Measurements from ENCODE around the gene HECTD3. TPM values are rescaled to one million over a fixed set of nuclear protein-coding genes. Genes with fewer than 3 reads are reported as not detected.

The HECTD3 gene
- polyA plus RNA-seq, 1 donor from 2014 or later, result 9.7 TPM

GRCh38 chr1:45051005-45051772 lies 40.1 kb upstream of the HECTD3 start:
- Histone ChIP-seq H3K9me2 (ENCODE audit: insufficient read depth, low read length) (no peaks in the 10 kb centered on the region), H3F3A (ENCODE audit: insufficient read depth, low read length, poor library complexity, severe bottlenecking) (no peaks in the 10 kb centered on the region), H3K9ac (ENCODE audit: low read length) (no peak overlapping the region), H3K36me3 (ENCODE audit: insufficient read depth, low read length) (no peaks in the 10 kb centered on the region), H3K4me3 (ENCODE audit: low read length) (no peak overlapping the region), H3K9me3 (ENCODE audit: low read length) (no peaks in the 10 kb centered on the region), H3K79me2 (replicated peaks; ENCODE audit: insufficient read depth, low read length) (no peaks in the 10 kb centered on the region), H4K20me1 (ENCODE audit: insufficient read depth) (no peaks in the 10 kb centered on the region), H3K4me2 (ENCODE audit: low read length) (no peak overlapping the region), H3K27ac (ENCODE audit: low read length) (no peak overlapping the region), H2AFZ (ENCODE audit: low read depth, low read length) (no peak overlapping the region), H3K27me3 (ENCODE audit: insufficient read depth, low read depth, low read length) (no peaks in the 10 kb centered on the region)
- TF ChIP-seq RAD21 (conservative IDR thresholded peaks at IDR 0.05) (no peak), EP300 (conservative IDR thresholded peaks at IDR 0.05; ENCODE audit: poor library complexity, severe bottlenecking) (no peak), MXI1 (conservative IDR thresholded peaks at IDR 0.05; ENCODE audit: poor library complexity, severe bottlenecking) (no peak), SMC3 (conservative IDR thresholded peaks at IDR 0.05; ENCODE audit: poor library complexity) (no peak), CTCF (IDR thresholded peaks at IDR 0.05; ENCODE audit: poor library complexity, severe bottlenecking) (no peak), REST (IDR thresholded peaks at IDR 0.05; ENCODE audit: borderline replicate concordance) (no peak), EZH2 (IDR thresholded peaks at IDR 0.05; ENCODE audit: borderline replicate concordance, insufficient read depth, low read length, poor library complexity, severe bottlenecking) (no peak), POLR2AphosphoS5 (IDR thresholded peaks at IDR 0.05) (no peak), TAF1 (IDR thresholded peaks at IDR 0.05; ENCODE audit: low read depth) (no peak)

- Histone ChIP-seq H3K9me3 (ENCODE audit: low read length) (no peaks in the 10 kb centered on the region), H3K27me3 (ENCODE audit: insufficient read depth, low read depth, low read length) (no peaks in the 10 kb centered on the region), H3K27ac (ENCODE audit: low read length) (no peak overlapping the region), H2AFZ (ENCODE audit: low read depth, low read length) (no peak overlapping the region), H3K9ac (ENCODE audit: low read length) (no peak overlapping the region), H3K9me2 (ENCODE audit: insufficient read depth, low read length) (no peaks in the 10 kb centered on the region), H3K4me2 (ENCODE audit: low read length) (no peak overlapping the region), H3F3A (ENCODE audit: insufficient read depth, low read length, poor library complexity, severe bottlenecking) (no peaks in the 10 kb centered on the region), H3K4me3 (ENCODE audit: low read length) (no peak overlapping the region), H4K20me1 (ENCODE audit: insufficient read depth) (no peaks in the 10 kb centered on the region), H3K36me3 (ENCODE audit: insufficient read depth, low read length) (peaks cover 10% of the 10 kb centered on the region), H3K79me2 (replicated peaks; ENCODE audit: insufficient read depth, low read length) (no peaks in the 10 kb centered on the region)
- TF ChIP-seq MXI1 (conservative IDR thresholded peaks at IDR 0.05; ENCODE audit: poor library complexity, severe bottlenecking) (no peak), RAD21 (conservative IDR thresholded peaks at IDR 0.05) (no peak), TAF1 (IDR thresholded peaks at IDR 0.05; ENCODE audit: low read depth) (no peak), SMC3 (conservative IDR thresholded peaks at IDR 0.05; ENCODE audit: poor library complexity) (no peak), EP300 (conservative IDR thresholded peaks at IDR 0.05; ENCODE audit: poor library complexity, severe bottlenecking) (no peak), REST (IDR thresholded peaks at IDR 0.05; ENCODE audit: borderline replicate concordance) (no peak), EZH2 (IDR thresholded peaks at IDR 0.05; ENCODE audit: borderline replicate concordance, insufficient read depth, low read length, poor library complexity, severe bottlenecking) (no peak), POLR2AphosphoS5 (IDR thresholded peaks at IDR 0.05) (no peak), CTCF (IDR thresholded peaks at IDR 0.05; ENCODE audit: poor library complexity, severe bottlenecking) (no peak)
Observed at GRCh38 chr1:45047032-45047431, 35.9 kb upstream of the HECTD3 start.
